K562 (cell line): Measurements from ENCODE around the gene ERAL1. TPM values are rescaled to one million over a fixed set of nuclear protein-coding genes. Genes with fewer than 3 reads are reported as not detected.

Experiments
- CBFB ChIP-seq: sonication (generic); formaldehyde crosslinking; IDR thresholded peaks from 2 replicates; pipeline ENCODE4 v1.4.0; 2020; ENCODE audit warnings: mild to moderate bottlenecking, missing genetic modification reagents
- CC2D1A ChIP-seq: fragments of 450-650 bp; IDR thresholded peaks from 2 replicates; pipeline ENCODE4 v1.6.1; 2017; ENCODE audit warnings: mild to moderate bottlenecking
- KAT7 ChIP-seq: sonication (generic); formaldehyde crosslinking; IDR thresholded peaks from 2 replicates; pipeline ENCODE4 v1.8.0; 2022; ENCODE audit warnings: missing genetic modification reagents, mild to moderate bottlenecking, borderline replicate concordance
- MAZ ChIP-seq, 2 experiments: fragments of 450-650 bp in 1 of 2; sonication (generic) in 1 of 2; formaldehyde crosslinking; IDR thresholded peaks in 1 of 2; conservative IDR thresholded peaks in 1 of 2; 2 replicates each; pipeline versions ENCODE4 v1.4.0 to v1.5.0; 2020; ENCODE audit warnings: mild to moderate bottlenecking in 1 of 2, missing genetic modification reagents in 1 of 2
- POLR2AphosphoS5 ChIP-seq: IDR thresholded peaks from 2 replicates; pipeline ENCODE4 v1.6.1; 2011; ENCODE audit warnings: mild to moderate bottlenecking, low read depth, low read length, moderate library complexity; ENCODE audit not compliant: control insufficient read depth, insufficient read depth
- POLR2G ChIP-seq: fragments of 200-400 bp; formaldehyde crosslinking; IDR thresholded peaks from 2 replicates; pipeline ENCODE4 v1.6.1; 2017; ENCODE audit warnings: low read depth, mild to moderate bottlenecking, antibody characterized with exemption, low read length, moderate library complexity
- RBM17 ChIP-seq: fragments of 200-400 bp; formaldehyde crosslinking; IDR thresholded peaks from 2 replicates; pipeline ENCODE4 v1.6.1; 2017; ENCODE audit warnings: low read depth, mild to moderate bottlenecking, low read length, borderline replicate concordance
- SMARCE1 ChIP-seq: fragments of 450-650 bp; IDR thresholded peaks from 2 replicates; pipeline ENCODE4 v1.7.1; 2016; ENCODE audit warnings: mild to moderate bottlenecking
- SP1 ChIP-seq: sonication (generic); formaldehyde crosslinking; IDR thresholded peaks from 2 replicates; pipeline ENCODE4 v1.8.1; 2022; ENCODE audit warnings: mild to moderate bottlenecking, missing genetic modification reagents
- SRF ChIP-seq, 2 experiments: fragments of 250-450, 450-650 bp in 1 of 2; sonication (Bioruptor Pico) in 1 of 2; sonication (generic) in 1 of 2; formaldehyde crosslinking; IDR thresholded peaks; 2 replicates each; pipeline versions ENCODE4 v1.5.0 to v1.5.1; 2020 to 2022; ENCODE audit warnings: mild to moderate bottlenecking in 1 of 2, missing genetic modification reagents in 1 of 2
- TOE1 ChIP-seq, 2 experiments: fragments of 450-650 bp in 1 of 2; sonication (generic) in 1 of 2; formaldehyde crosslinking in 1 of 2; IDR thresholded peaks; 2 replicates each; pipeline versions ENCODE4 v1.7.1 to v1.8.0; 2016 to 2022; ENCODE audit warnings: borderline replicate concordance in 2 of 2, mild to moderate bottlenecking in 2 of 2, antibody characterized with exemption in 1 of 2, inconsistent platforms in 1 of 2, low read depth in 1 of 2, missing genetic modification reagents in 1 of 2, moderate library complexity in 1 of 2
- ZNF134 ChIP-seq: fragments of 250-450 bp; sonication (Bioruptor Pico); conservative IDR thresholded peaks from 2 replicates; pipeline ENCODE4 v1.4.0; 2020
- ZZZ3 ChIP-seq: fragments of 450-650 bp; IDR thresholded peaks from 2 replicates; pipeline ENCODE4 v1.6.1; 2016; ENCODE audit warnings: antibody characterized with exemption, mild to moderate bottlenecking, moderate library complexity
- polyA plus RNA-seq, 8 experiments: library from polyadenylated mRNA; depleted of rRNA in 4 of 8; stranded (reverse) in 5 of 8; unstranded in 3 of 8; fragments of >200 nt; fragmentation: Nextera tagmentation in 2 of 8; fragmentation: Illumina TruSeq in 1 of 8; extraction: Ambion mirVana in 2 of 8; extraction: Trizol in 1 of 8; gene quantifications; 2 replicates each; pipeline versions ENCODE4 v1.2.1 to v1.2.3, GENCODE V29; 2011 to 2014; ENCODE audit warnings: inconsistent platforms in 1 of 8, missing spikeins in 1 of 8
- total RNA-seq, 7 experiments: library from RNA; depleted of rRNA in 6 of 7; stranded (reverse); fragments of >200 nt in 6 of 7; fragmentation: Illumina TruSeq in 2 of 7; extraction: Trizol in 2 of 7; gene quantifications; 2 replicates each; pipeline versions ENCODE4 v1.2.1 to v1.2.3, GENCODE V29; 2011 to 2021; ENCODE audit warnings: low replicate concordance in 1 of 7
- TF ChIP-seq, protein P1 (sequence below): fragments of 250-450 bp; sonication (Bioruptor Pico); IDR thresholded peaks from 2 replicates; pipeline ENCODE4 v1.4.0; 2020; ENCODE audit warnings: mild to moderate bottlenecking
- TF ChIP-seq, protein P2 (sequence below): sonication (generic); formaldehyde crosslinking; IDR thresholded peaks from 2 replicates; pipeline ENCODE4 v1.8.1; 2023; ENCODE audit warnings: mild to moderate bottlenecking, missing genetic modification reagents
- TF ChIP-seq, protein P3 (sequence below): sonication (generic); formaldehyde crosslinking; IDR thresholded peaks from 2 replicates; pipeline ENCODE4 v1.8.0; 2022; ENCODE audit warnings: mild to moderate bottlenecking, low read depth, missing genetic modification reagents
- TF ChIP-seq, protein P4 (sequence below): sonication (generic); formaldehyde crosslinking; IDR thresholded peaks from 2 replicates; pipeline ENCODE4 v1.4.0; 2020; ENCODE audit warnings: mild to moderate bottlenecking, missing genetic modification reagents
- TF ChIP-seq, protein P5 (sequence below): fragments of 250-450 bp; sonication (Bioruptor Pico); IDR thresholded peaks from 2 replicates; pipeline ENCODE4 v1.8.0; 2021; ENCODE audit warnings: mild to moderate bottlenecking, moderate library complexity

The ERAL1 gene
- total and polyA plus RNA-seq, 9 of the 15 experiments (the other 6 are each of a cell fraction or from before 2014, with no cell fraction given): 37.5 to 351 (median 106) TPM

DNA sequence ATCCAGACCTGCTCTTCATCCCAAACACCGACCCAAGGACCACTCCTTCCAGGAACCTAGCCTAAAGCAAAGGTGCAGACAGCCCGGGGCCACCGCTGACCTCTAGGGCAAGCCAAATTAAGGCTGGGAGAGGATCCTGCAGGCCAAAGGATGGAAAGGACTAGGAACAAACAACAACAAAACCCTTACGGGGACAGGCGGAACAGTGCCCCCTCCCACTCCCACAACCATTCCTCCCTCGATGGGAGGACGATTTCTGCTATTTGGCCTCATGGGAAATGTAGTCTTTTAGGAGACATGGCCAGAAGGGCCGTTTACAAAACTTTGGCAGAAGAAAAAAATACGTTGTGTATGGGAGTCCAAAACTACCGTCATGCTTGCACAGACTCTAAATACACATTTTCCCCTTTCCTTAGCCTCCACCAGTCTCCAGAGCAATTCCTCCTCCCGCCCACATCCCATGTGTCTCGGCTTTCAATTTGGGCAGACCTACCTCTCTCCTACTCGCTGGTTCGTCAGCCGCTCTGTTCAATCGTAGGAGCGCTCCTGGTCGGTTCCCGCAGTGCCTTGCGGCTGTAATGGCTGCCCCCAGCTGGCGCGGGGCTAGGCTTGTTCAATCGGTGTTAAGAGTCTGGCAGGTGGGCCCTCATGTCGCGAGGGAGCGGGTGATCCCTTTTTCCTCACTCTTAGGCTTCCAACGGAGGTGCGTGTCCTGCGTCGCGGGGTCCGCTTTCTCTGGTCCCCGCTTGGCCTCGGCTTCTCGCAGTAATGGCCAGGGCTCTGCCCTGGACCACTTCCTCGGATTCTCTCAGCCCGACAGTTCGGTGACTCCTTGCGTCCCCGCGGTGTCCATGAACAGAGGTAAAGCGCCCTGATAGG is at the start of gene ERAL1 (continued):
- TF ChIP-seq CBFB (CRISPR knock-in tag): 0 out of 2 replicates have a peak, but pooled peaks have one; percentile 12
- TF ChIP-seq, protein P1, sequence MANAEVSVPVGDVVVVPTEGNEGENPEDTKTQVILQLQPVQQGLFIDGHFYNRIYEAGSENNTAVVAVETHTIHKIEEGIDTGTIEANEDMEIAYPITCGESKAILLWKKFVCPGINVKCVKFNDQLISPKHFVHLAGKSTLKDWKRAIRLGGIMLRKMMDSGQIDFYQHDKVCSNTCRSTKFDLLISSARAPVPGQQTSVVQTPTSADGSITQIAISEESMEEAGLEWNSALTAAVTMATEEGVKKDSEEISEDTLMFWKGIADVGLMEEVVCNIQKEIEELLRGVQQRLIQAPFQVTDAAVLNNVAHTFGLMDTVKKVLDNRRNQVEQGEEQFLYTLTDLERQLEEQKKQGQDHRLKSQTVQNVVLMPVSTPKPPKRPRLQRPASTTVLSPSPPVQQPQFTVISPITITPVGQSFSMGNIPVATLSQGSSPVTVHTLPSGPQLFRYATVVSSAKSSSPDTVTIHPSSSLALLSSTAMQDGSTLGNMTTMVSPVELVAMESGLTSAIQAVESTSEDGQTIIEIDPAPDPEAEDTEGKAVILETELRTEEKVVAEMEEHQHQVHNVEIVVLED: 0 out of 2 replicates have a peak, but pooled peaks have one; percentile 10
- peak; percentile 86 for TF ChIP-seq SP1 (CRISPR knock-in tag)
- no peak for TF ChIP-seq ZZZ3
- peak; percentile 67; the same call in 1 of the 2 replicates for TF ChIP-seq TOE1 (IDR thresholded peaks at IDR 0.05; ENCODE audit: borderline replicate concordance)
- 0 out of 2 replicates have a peak, but pooled peaks have one; percentile 62 for TF ChIP-seq TOE1 (CRISPR knock-in tag; IDR thresholded peaks at IDR 0.05; ENCODE audit: borderline replicate concordance, low read depth)
- TF ChIP-seq, protein P2, sequence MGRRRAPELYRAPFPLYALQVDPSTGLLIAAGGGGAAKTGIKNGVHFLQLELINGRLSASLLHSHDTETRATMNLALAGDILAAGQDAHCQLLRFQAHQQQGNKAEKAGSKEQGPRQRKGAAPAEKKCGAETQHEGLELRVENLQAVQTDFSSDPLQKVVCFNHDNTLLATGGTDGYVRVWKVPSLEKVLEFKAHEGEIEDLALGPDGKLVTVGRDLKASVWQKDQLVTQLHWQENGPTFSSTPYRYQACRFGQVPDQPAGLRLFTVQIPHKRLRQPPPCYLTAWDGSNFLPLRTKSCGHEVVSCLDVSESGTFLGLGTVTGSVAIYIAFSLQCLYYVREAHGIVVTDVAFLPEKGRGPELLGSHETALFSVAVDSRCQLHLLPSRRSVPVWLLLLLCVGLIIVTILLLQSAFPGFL (CRISPR knock-in tag): peak; percentile 15
- peak; percentile 93; the same call in 1 of the 2 replicates for TF ChIP-seq KAT7 (CRISPR knock-in tag)
- TF ChIP-seq, protein P3, sequence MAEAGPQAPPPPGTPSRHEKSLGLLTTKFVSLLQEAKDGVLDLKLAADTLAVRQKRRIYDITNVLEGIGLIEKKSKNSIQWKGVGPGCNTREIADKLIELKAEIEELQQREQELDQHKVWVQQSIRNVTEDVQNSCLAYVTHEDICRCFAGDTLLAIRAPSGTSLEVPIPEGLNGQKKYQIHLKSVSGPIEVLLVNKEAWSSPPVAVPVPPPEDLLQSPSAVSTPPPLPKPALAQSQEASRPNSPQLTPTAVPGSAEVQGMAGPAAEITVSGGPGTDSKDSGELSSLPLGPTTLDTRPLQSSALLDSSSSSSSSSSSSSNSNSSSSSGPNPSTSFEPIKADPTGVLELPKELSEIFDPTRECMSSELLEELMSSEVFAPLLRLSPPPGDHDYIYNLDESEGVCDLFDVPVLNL (CRISPR knock-in tag): no peak
- peak; percentile 95 for TF ChIP-seq POLR2G
- 0 out of 2 replicates have a peak, but pooled peaks have one; percentile 4 for TF ChIP-seq ZNF134 (CRISPR knock-in tag)
- TF ChIP-seq RBM17: no peak
- TF ChIP-seq, protein P4, sequence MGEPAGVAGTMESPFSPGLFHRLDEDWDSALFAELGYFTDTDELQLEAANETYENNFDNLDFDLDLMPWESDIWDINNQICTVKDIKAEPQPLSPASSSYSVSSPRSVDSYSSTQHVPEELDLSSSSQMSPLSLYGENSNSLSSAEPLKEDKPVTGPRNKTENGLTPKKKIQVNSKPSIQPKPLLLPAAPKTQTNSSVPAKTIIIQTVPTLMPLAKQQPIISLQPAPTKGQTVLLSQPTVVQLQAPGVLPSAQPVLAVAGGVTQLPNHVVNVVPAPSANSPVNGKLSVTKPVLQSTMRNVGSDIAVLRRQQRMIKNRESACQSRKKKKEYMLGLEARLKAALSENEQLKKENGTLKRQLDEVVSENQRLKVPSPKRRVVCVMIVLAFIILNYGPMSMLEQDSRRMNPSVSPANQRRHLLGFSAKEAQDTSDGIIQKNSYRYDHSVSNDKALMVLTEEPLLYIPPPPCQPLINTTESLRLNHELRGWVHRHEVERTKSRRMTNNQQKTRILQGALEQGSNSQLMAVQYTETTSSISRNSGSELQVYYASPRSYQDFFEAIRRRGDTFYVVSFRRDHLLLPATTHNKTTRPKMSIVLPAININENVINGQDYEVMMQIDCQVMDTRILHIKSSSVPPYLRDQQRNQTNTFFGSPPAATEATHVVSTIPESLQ (CRISPR knock-in tag): no peak
- TF ChIP-seq MAZ (CRISPR knock-in tag; conservative IDR thresholded peaks at IDR 0.05 in 1 of 2, IDR thresholded peaks at IDR 0.05 in 1 of 2): peak; percentile 65 to 77
- TF ChIP-seq, protein P5, sequence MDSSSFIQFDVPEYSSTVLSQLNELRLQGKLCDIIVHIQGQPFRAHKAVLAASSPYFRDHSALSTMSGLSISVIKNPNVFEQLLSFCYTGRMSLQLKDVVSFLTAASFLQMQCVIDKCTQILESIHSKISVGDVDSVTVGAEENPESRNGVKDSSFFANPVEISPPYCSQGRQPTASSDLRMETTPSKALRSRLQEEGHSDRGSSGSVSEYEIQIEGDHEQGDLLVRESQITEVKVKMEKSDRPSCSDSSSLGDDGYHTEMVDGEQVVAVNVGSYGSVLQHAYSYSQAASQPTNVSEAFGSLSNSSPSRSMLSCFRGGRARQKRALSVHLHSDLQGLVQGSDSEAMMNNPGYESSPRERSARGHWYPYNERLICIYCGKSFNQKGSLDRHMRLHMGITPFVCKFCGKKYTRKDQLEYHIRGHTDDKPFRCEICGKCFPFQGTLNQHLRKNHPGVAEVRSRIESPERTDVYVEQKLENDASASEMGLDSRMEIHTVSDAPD: no peak
- TF ChIP-seq POLR2AphosphoS5: peak; percentile 93
- TF ChIP-seq CC2D1A: peak; percentile 11; the same call in 1 of the 2 replicates
- peak in 1 of 2 experiments; percentile 80; a peak in 1 of 4 replicates for TF ChIP-seq SRF (CRISPR knock-in tag; IDR thresholded peaks at IDR 0.05)
- no peak for TF ChIP-seq SMARCE1
